Loucy (cell line): Measurements from ENCODE around the gene HHIP.

Source experiments
- CTCF ChIP-seq: fragments of 200-600 bp; sonication (generic); conservative IDR thresholded peaks from 2 replicates; pipeline ENCODE4 v1.5.1; 2014; ENCODE audit warnings: mild to moderate bottlenecking, antibody characterized with exemption, low read length
- EZH2phosphoT487 ChIP-seq: fragments of 200-600 bp; IDR thresholded peaks from 2 replicates; pipeline ENCODE4 v1.6.1; 2018; ENCODE audit warnings: antibody characterized with exemption, mild to moderate bottlenecking, moderate library complexity, borderline replicate concordance

GRCh38 chr4:144645631-144646522 is at the start of gene HHIP:
- TF ChIP-seq CTCF, result no peak
- TF ChIP-seq EZH2phosphoT487, result no peak
